Measurements from ENCODE around the gene STEAP1.
"Not testable (repeated sequence)": the region's sequence is repeated elsewhere in the genome, so short reads cannot be mapped to it uniquely, and the experiment has no call there.

Gene STEAP1

GRCh38 chr7:90153943-90154771 is at the start of gene STEAP1:
STEAP1 (plus strand) TSS chr7:90154469; CDS start chr7:90159789, 5,320 bp downstream.
- Mint-ChIP-seq H3K4me3 (peak within 1 kb of the TSS; percentile 75), H3K27me3 (ENCODE audit: low read depth, poor library complexity) (peaks cover 14% of the 10 kb centered on the region)
- not testable (repeated sequence) for H3K27ac Mint-ChIP-seq; H3K9me3 Mint-ChIP-seq; H3K4me1 Mint-ChIP-seq; H3K36me3 Mint-ChIP-seq (ENCODE audit: low read depth)
- peak; percentile 96 for DNase-seq
- TF ChIP-seq CTCF (IDR thresholded peaks at IDR 0.05) = peak; percentile 87

GRCh38 chr7:90114972-90115371 is 39.3 kb upstream of the STEAP1 start:
- H3K4me3 Mint-ChIP-seq; H3K4me1 Mint-ChIP-seq; DNase-seq; H3K9me3 Mint-ChIP-seq; H3K36me3 Mint-ChIP-seq (ENCODE audit: low read depth); H3K27ac Mint-ChIP-seq: not testable (repeated sequence)
- peaks cover 22% of the 10 kb centered on the region for H3K27me3 Mint-ChIP-seq (ENCODE audit: low read depth, poor library complexity)
- TF ChIP-seq CTCF (IDR thresholded peaks at IDR 0.05) = peak; percentile 25

GRCh38 chr7:90118551-90119177 is 35.6 kb upstream of the STEAP1 start:
- H3K4me3 Mint-ChIP-seq = peak overlapping the region; percentile 80
- peak; percentile 29 for DNase-seq
- H3K4me1 Mint-ChIP-seq; H3K9me3 Mint-ChIP-seq; H3K27ac Mint-ChIP-seq; H3K36me3 Mint-ChIP-seq (ENCODE audit: low read depth): not testable (repeated sequence)
- peaks cover 27% of the 10 kb centered on the region for H3K27me3 Mint-ChIP-seq (ENCODE audit: low read depth, poor library complexity)

GRCh38 chr7:90119178-90119971 is 34.9 kb upstream of the STEAP1 start:
- Mint-ChIP-seq H3K4me1 (peaks cover 9% of the 10 kb centered on the region), H3K27me3 (ENCODE audit: low read depth, poor library complexity) (peaks cover 27% of the 10 kb centered on the region), H3K9me3 (peaks cover 6% of the 10 kb centered on the region), H3K27ac (no peak overlapping the region), H3K4me3 (peak overlapping the region; percentile 80), H3K36me3 (ENCODE audit: low read depth) (no peaks in the 10 kb centered on the region)
- TF ChIP-seq CTCF (IDR thresholded peaks at IDR 0.05) = no peak
- DNase-seq = peak; percentile 57

GRCh38 chr7:90120205-90120604 is 34.1 kb upstream of the STEAP1 start:
- H3K27me3 Mint-ChIP-seq (ENCODE audit: low read depth, poor library complexity) = peaks cover 27% of the 10 kb centered on the region
- DNase-seq; H3K27ac Mint-ChIP-seq; H3K36me3 Mint-ChIP-seq (ENCODE audit: low read depth); H3K9me3 Mint-ChIP-seq; H3K4me1 Mint-ChIP-seq: not testable (repeated sequence)
- H3K4me3 Mint-ChIP-seq = peak overlapping the region; percentile 80

- not testable (repeated sequence) for H3K36me3 Mint-ChIP-seq (ENCODE audit: low read depth); H3K4me1 Mint-ChIP-seq; DNase-seq; H3K4me3 Mint-ChIP-seq; H3K27me3 Mint-ChIP-seq (ENCODE audit: low read depth, poor library complexity); H3K27ac Mint-ChIP-seq
- H3K9me3 Mint-ChIP-seq = peaks cover 29% of the 10 kb centered on the region
Observed at GRCh38 chr7:90131746-90132145, 22.5 kb upstream of the STEAP1 start.

- not testable (repeated sequence) for H3K27ac Mint-ChIP-seq; H3K36me3 Mint-ChIP-seq (ENCODE audit: low read depth); H3K9me3 Mint-ChIP-seq; H3K27me3 Mint-ChIP-seq (ENCODE audit: low read depth, poor library complexity); H3K4me3 Mint-ChIP-seq; H3K4me1 Mint-ChIP-seq; DNase-seq
Observed at GRCh38 chr7:90147079-90147960, 6.9 kb upstream of the STEAP1 start.
